ENCODE measurements around the gene LRRC10B. TPM values are rescaled to one million over a fixed set of nuclear protein-coding genes. Genes with fewer than 3 reads are reported as not detected.

Gene LRRC10B
- total and polyA plus RNA-seq, 2 of the 8 experiments (the other 6 are each of a cell fraction or from before 2014, with no cell fraction given), result 0.47 to 0.71 TPM

GRCh38 chr11:61499816-61500491 lies 8.6 kb upstream of the LRRC10B start:
- peak overlapping the region; percentile 98; the same call in 1 of the 2 replicates for H3K18ac ChIP-seq (ENCODE audit: extremely low read depth, low read length)
- peak overlapping the region; percentile 51 to 71 for H3K4me2 ChIP-seq (ENCODE audit: insufficient read depth in 1 of 2, low read depth in 2 of 2, low read length in 2 of 2)
- H3K27me3 ChIP-seq (replicated peaks in 1 of 4; ENCODE audit: control insufficient read depth in 3 of 4, extremely low read depth in 1 of 4, insufficient read depth in 3 of 4, low read length in 3 of 4), result peaks cover 0 to 8% (median 4%) of the 10 kb centered on the region in 4 experiments; a peak in 4 of 7 replicates
- H2BK12ac ChIP-seq (ENCODE audit: low read depth, low read length), result peak overlapping the region; percentile 92; the same call in 1 of the 2 replicates
- no peak for DNase-seq (ENCODE audit: low read depth in 1 of 2, low spot score in 2 of 2)
- peak overlapping the region; percentile 98; the same call in 1 of the 2 replicates for H2AK5ac ChIP-seq (ENCODE audit: low read depth, low read length)
- H3K14ac ChIP-seq (ENCODE audit: insufficient read length), result no peak overlapping the region
- WGBS, 2 experiments (ENCODE audit: extremely low coverage in 1 of 2, insufficient coverage in 1 of 2, insufficient read length in 1 of 2, insufficient replicate concordance in 2 of 2, low coverage in 1 of 2, low lambda C conversion rate in 2 of 2, missing lambda C conversion rate in 1 of 2), result 13% methylated on average over 12 of the region's 12 CpGs; no CpG with 5 or more reads in 1 of the 2 experiments
- H3K4me3 ChIP-seq (ENCODE audit: extremely low read depth in 1 of 4, insufficient read depth in 2 of 4, low read depth in 3 of 4, low read length in 4 of 4), result peak overlapping the region in 1 of 4 experiments; percentile 37; a peak in 1 of 8 replicates
- H4K91ac ChIP-seq (replicated peaks; ENCODE audit: insufficient read length, low read length), result peak overlapping the region; percentile 12
- POLR2A ChIA-PET (ENCODE audit: partially characterized antibody), result interaction anchor here (0.9 to 2.6 kb wide), 8 partner anchors 9 to 128 kb away, joined by 3 to 14 read pairs (median 4); partner anchors contain the start of genes CPSF7, LRRC10B and SDHAF2
- peak; percentile 90 for FAIRE-seq
- CTCF ChIA-PET (ENCODE audit: partially characterized antibody), result interaction anchor here (0.8 to 40.4 kb wide), 9 partner anchors 9 to 139 kb away, joined by 3 to 2106 read pairs (median 4); partner anchors contain the start of gene LRRC10B
- H4K8ac ChIP-seq (ENCODE audit: extremely low read depth, insufficient read depth, low read length), result no peak overlapping the region
- H4K5ac ChIP-seq (ENCODE audit: insufficient read length, low read depth, low read length), result no peak overlapping the region
- no peak overlapping the region for H3K4ac ChIP-seq (replicated peaks; ENCODE audit: insufficient read length, low read depth, low read length)
- no peaks in the 10 kb centered on the region for H3K79me2 ChIP-seq (ENCODE audit: control insufficient read depth in 1 of 2, insufficient read depth in 2 of 2, low read length in 2 of 2)
- peak overlapping the region; percentile 68; the same call in 1 of the 2 replicates for H2BK20ac ChIP-seq (ENCODE audit: low read length)
- H3K23me2 ChIP-seq (ENCODE audit: low read depth, low read length), result peaks cover 12% of the 10 kb centered on the region; the same call in 1 of the 2 replicates
- no peaks in the 10 kb centered on the region; the same call in 1 of the 2 replicates for H3K79me1 ChIP-seq (ENCODE audit: low read depth, low read length)
- no peak overlapping the region for H2AFZ ChIP-seq (ENCODE audit: low read length)
- no peak overlapping the region for H2BK15ac ChIP-seq (ENCODE audit: low read length)
- H3K36me3 ChIP-seq (ENCODE audit: control insufficient read depth in 2 of 4, insufficient read depth in 4 of 4, low read length in 3 of 4), result no peaks in the 10 kb centered on the region
- H3K56ac ChIP-seq (replicated peaks; ENCODE audit: insufficient read length, low read depth, low read length), result no peak overlapping the region
- H2BK5ac ChIP-seq (ENCODE audit: low read depth, low read length), result peak overlapping the region; percentile 88; the same call in 1 of the 2 replicates
- no peak overlapping the region for H3K9ac ChIP-seq (replicated peaks in 1 of 4; ENCODE audit: extremely low read depth in 1 of 4, low read depth in 3 of 4, low read length in 3 of 4)
- no peak overlapping the region for H3K23ac ChIP-seq (ENCODE audit: insufficient read length)
- H4K20me1 ChIP-seq (replicated peaks in 1 of 2; ENCODE audit: control insufficient read depth in 1 of 2, insufficient read depth in 2 of 2, low read length in 2 of 2), result peaks cover 0 to 7% of the 10 kb centered on the region in 2 experiments
- H3K4me1 ChIP-seq (replicated peaks in 1 of 4; ENCODE audit: control insufficient read depth in 3 of 4, insufficient read depth in 4 of 4, low read length in 3 of 4), result peaks cover 1 to 13% (median 7%) of the 10 kb centered on the region in 4 experiments; a peak in 6 of 7 replicates
- peak overlapping the region; percentile 58 for H2BK120ac ChIP-seq (replicated peaks; ENCODE audit: low read depth, low read length)
- no peaks in the 10 kb centered on the region for H3K9me3 ChIP-seq (ENCODE audit: insufficient read depth in 2 of 2, low read depth in 1 of 2, low read length in 1 of 2)
- H3K27ac ChIP-seq (ENCODE audit: low read depth, low read length), result no peak overlapping the region
- TF ChIP-seq JUND (IDR thresholded peaks at IDR 0.05; ENCODE audit: low read length) (peak; percentile 86), TAF7 (optimal IDR thresholded peaks at IDR 0.05; ENCODE audit: borderline replicate concordance, low read depth, low read length) (peak; percentile 23), KDM5A (IDR thresholded peaks at IDR 0.05; ENCODE audit: low read length) (no peak), BRCA1 (IDR thresholded peaks at IDR 0.05; ENCODE audit: low read depth, low read length) (no peak), KDM1A (IDR thresholded peaks at IDR 0.05; ENCODE audit: borderline replicate concordance, low read length) (0 out of 2 replicates have a peak, but pooled peaks have one; percentile 11), POU5F1 (IDR thresholded peaks at IDR 0.05; ENCODE audit: low read depth, low read length) (peak; percentile 77)
- TF ChIP-seq, protein P1, sequence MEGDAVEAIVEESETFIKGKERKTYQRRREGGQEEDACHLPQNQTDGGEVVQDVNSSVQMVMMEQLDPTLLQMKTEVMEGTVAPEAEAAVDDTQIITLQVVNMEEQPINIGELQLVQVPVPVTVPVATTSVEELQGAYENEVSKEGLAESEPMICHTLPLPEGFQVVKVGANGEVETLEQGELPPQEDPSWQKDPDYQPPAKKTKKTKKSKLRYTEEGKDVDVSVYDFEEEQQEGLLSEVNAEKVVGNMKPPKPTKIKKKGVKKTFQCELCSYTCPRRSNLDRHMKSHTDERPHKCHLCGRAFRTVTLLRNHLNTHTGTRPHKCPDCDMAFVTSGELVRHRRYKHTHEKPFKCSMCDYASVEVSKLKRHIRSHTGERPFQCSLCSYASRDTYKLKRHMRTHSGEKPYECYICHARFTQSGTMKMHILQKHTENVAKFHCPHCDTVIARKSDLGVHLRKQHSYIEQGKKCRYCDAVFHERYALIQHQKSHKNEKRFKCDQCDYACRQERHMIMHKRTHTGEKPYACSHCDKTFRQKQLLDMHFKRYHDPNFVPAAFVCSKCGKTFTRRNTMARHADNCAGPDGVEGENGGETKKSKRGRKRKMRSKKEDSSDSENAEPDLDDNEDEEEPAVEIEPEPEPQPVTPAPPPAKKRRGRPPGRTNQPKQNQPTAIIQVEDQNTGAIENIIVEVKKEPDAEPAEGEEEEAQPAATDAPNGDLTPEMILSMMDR (IDR thresholded peaks at IDR 0.05; ENCODE audit: control extremely low read depth in 1 of 3, insufficient read depth in 1 of 3, low read depth in 1 of 3, low read length in 3 of 3), result 0 out of 4 replicates have a peak, but pooled peaks of 1 of the 3 experiments have one; percentile 10
- TF ChIP-seq, protein P2, sequence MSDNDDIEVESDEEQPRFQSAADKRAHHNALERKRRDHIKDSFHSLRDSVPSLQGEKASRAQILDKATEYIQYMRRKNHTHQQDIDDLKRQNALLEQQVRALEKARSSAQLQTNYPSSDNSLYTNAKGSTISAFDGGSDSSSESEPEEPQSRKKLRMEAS (IDR thresholded peaks at IDR 0.05), result peak; percentile 66
